Coronary artery (tissue), 2 donors: Measurements from ENCODE around the gene NEDD4L.

Experiments
- DNase-seq: peaks from one replicate; pipeline ENCODE4 v3.0.0-alpha.2; 2017; ENCODE audit warnings: low spot score
- H3K27ac ChIP-seq, 2 donors: fragments of 200-600 bp; sonication (generic); one replicate each; pipeline ENCODE4 v1.5.1; 2016 to 2019
- H3K4me3 ChIP-seq: fragments of 200-600 bp; sonication (generic); 2 replicates; pipeline ENCODE4 v1.5.1; 2016; ENCODE audit warnings: mild to moderate bottlenecking, moderate library complexity
- CTCF ChIP-seq: fragments of 200-600 bp; sonication (generic); IDR thresholded peaks from one replicate; pipeline ENCODE4 v1.5.1; 2019; ENCODE audit warnings: antibody characterized with exemption

The NEDD4L gene

GRCh38 chr18:58446391-58447060 is 402.5 kb downstream of the NEDD4L start:
- DNase-seq: no peak
- TF ChIP-seq CTCF: no peak
- H3K4me3 ChIP-seq: no peak overlapping the region
- no peak overlapping the region for H3K27ac ChIP-seq

- H3K27ac ChIP-seq: no peak overlapping the region
- H3K4me3 ChIP-seq: no peak overlapping the region
- no peak for DNase-seq
- no peak for TF ChIP-seq CTCF
Measured at GRCh38 chr18:58447402-58448095, 403.5 kb downstream of the NEDD4L start.

GRCh38 chr18:58449464-58449863 is 405.4 kb downstream of the NEDD4L start:
- no peak for TF ChIP-seq CTCF
- no peak for DNase-seq
- no peak overlapping the region for H3K4me3 ChIP-seq
- no peak overlapping the region for H3K27ac ChIP-seq
